ENCODE data around the gene GLB1L2.

Gene GLB1L2

DNA sequence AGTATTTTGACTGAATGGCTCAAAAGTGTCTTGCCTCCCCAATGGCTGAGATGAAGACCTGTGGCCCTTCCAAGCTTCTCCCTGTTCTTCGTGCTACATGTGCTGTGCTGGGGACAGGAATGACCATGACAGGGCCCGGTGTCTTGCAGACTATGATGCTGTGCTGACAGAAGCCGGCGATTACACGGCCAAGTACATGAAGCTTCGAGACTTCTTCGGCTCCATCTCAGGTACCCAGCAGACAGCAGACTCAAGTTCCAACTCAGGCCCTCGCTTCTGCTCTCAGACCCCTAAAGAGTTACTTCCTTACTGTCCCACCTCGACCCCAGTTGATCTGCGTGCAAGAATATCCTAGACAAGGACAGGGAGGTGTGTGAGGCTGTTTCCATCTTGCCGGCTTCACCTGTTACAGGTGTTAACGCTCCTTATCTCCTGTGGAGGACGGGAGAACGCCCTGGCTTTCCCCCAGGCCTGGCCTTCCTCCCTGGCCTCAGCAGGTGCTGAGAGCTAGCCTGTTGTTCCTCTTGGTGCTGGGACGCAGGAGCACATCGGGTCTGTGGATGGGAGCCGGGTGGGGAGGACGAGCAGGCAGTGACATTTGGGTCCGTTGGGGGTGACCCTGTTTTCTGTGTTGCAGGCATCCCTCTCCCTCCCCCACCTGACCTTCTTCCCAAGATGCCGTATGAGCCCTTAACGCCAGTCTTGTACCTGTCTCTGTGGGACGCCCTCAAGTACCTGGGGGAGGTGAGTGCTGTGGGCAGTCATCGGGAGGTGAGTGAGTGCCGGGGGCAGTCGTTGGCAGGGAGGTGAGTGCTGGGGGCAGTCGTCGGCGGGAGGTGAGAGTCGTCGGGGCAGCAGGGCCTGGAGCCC is 38.1 kb downstream of the GLB1L2 start:
- no peak for DNase-seq

DNA sequence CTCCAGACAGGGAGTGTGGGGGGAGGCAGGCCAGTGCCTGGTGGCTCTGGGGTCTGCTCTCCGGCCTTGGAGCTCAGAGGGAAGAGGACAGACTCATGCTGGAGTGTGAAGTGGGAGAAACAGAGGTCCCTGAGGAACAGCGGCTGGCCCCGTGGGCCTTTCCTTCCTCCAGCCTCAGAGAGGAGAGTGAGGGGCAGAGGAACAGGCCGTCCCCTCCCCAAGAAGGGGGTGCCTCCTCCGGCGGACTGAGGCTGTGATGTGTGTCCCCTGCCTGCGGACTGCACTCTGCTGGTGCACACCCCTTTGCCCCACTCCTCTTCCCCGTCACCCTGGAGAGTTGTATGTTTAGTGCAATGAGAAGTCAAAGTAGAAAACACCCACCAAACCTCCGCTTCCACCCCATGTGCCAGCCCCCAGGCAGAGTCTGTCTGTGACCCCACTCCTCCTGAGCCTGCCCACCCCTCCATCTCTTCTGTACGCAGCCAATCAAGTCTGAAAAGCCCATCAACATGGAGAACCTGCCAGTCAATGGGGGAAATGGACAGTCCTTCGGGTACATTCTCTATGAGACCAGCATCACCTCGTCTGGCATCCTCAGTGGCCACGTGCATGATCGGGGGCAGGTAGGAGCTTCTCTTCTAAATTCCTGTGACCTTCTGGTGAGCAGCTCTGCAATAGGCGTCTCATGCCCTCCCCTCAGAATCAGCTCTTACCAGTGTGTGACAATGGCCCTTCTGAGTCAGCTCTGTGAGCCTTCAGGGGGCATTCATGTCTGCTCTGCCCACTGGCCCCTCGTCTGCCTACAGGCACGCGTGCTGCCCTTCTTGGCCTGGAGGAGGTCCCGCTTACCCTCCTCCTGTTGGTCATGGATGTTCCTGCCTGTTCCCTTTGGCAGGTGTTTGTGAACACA is 39.0 kb downstream of the GLB1L2 start:
- DNase-seq, result no peak

DNA sequence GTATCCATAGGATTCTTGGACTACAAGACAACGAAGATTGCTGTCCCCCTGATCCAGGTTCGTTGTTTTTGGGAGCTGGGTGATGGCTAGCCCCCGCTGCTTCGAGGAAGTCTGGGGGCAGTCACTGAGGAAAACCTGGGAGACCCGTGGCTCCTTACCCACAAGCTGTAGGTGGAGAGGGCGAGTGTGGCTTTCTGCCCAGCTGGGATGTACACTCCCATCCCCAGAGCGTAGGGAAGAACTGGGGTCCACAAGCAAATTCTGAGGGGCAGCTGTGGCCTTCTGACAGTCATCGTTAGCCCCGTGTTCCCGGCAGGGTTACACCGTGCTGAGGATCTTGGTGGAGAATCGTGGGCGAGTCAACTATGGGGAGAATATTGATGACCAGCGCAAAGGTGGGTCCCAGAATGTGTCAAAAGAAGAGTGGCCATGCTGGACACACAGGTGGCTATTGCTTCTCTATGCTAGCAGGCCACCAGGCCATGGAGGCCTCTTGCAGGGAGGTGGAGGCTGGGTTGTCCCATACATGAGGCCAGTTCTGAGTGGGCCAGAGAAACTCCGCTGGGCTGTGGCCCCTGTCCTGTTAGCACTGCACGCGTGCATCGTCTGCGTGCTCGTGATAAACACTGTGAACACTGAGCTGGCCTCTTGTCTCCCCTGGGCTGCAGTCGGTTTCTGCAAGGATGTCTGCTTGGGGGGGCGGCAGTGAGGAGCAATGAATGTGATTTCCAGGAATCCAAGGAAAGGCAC is 39.8 kb downstream of the GLB1L2 start:
- DNase-seq, result no peak

DNA sequence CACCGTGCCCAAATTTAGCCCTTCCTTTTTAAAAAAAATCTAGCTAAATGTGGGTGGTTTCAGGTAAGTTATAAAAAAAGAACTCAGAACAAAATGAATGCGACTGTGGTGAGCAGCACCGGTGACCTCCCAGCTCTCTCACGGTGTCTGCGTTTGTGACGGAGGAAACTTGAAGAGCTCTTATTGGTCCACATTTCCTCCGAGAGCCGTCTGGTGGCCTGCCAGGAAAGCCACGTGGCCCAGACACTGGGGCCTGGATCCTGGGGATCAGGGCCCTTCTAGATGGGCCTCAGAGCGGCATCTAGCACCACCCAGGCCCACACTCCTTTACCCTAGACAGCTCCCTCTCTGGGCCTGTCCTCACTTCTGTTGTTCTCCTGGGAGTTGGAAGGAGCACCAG is 40.7 kb downstream of the GLB1L2 start:
- no peak for DNase-seq

DNA sequence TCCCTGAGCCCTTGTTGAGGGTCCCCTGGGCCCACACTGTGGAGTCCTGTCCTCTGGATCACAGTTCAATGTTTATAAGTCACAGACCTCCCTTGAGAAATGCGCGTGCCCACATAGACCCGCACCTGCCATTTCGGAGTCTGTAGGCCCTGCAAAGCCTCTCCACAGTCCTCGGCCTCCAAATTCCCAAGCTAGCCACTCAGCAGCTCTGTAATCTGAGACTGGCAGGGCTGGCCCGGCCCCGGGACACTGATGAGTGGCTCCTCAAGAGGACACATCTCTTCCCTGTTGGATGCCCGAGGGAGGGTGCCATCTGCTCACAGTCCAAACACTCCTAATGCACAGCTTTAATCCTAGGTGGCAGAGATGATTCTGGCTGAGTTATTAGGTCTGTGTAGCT is 41.2 kb downstream of the GLB1L2 start:
- DNase-seq, result no peak

DNA sequence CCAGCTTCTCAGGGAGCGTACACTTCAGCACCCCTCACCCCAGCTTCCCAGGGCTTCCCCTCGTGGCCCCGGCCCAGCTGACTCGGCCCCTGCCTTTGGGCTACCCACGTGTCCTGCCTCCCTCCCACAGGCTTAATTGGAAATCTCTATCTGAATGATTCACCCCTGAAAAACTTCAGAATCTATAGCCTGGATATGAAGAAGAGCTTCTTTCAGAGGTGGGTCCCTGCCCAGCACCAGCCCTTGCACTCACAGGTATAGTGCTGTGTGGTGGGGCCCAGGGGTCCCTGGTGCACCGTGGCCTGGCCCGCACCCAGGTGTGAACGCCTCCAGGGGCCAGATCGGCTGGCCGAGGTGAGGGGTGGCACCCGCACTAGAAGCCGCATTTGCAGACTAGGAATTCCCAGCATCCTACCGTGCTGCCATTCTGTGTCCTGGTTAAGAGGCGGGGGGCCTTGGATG is 41.8 kb downstream of the GLB1L2 start:
- DNase-seq, result no peak

DNA sequence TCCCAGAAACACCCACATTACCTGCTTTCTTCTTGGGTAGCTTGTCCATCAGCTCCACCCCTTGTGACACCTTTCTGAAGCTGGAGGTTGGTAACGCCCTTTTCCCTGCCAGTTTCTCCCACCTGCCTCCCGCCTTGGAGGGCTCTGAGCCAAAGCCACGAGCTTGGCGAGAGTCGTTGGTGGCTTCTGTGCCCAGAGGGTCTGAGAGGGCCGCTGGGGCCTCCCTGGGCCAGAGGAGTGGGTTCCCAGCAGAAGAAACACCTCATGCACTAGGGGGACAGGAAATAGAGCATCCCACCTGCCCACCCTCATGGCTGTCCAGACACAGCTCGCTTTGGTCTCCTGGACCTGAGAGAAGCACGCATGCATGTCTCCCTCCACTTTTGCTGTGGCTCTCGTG is 42.4 kb downstream of the GLB1L2 start:
- no peak for DNase-seq

DNA sequence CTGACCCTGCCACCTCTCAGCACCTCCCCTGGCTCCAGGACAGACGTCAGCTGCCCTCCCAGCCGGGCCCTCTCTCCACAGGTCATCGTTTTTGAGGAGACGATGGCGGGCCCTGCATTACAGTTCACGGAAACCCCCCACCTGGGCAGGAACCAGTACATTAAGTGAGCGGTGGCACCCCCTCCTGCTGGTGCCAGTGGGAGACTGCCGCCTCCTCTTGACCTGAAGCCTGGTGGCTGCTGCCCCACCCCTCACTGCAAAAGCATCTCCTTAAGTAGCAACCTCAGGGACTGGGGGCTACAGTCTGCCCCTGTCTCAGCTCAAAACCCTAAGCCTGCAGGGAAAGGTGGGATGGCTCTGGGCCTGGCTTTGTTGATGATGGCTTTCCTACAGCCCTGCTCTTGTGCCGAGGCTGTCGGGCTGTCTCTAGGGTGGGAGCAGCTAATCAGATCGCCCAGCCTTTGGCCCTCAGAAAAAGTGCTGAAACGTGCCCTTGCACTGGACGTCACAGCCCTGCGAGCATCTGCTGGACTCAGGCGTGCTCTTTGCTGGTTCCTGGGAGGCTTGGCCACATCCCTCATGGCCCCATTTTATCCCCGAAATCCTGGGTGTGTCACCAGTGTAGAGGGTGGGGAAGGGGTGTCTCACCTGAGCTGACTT is 43.2 kb downstream of the GLB1L2 start:
- no peak for DNase-seq

DNA sequence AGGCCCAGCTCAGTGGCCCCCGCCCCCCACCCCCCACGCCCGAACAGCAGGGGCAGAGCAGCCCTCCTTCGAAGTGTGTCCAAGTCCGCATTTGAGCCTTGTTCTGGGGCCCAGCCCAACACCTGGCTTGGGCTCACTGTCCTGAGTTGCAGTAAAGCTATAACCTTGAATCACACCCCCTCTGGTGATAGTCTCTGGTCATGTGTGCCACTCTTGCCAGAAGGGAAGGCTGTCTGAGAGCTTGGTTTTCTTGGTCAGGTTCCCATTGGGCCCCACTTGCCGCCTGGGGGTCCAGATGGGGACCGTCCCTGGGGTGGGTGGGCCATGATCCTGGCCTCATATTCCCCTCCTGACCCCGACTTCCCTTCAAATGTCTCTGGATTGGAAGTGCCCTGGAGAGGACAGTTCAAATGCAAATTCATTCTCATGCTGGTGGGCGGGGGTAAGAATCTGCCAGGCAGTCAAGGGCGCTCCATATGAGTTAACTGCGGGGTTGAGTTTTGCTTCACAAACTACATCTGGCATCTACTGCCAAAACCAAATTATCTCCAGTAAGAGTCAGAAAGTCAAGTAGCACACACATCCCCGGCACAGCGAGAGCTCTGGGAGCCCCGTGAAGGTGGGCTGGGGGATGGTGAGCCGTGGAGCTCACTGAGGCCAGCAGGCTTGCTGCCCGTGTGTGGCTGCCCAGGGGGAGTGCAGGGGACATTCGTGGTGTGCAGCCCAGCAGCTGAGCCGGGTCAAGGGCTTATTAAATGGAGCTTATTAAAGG is 44.5 kb downstream of the GLB1L2 start:
- no peak for DNase-seq

DNA sequence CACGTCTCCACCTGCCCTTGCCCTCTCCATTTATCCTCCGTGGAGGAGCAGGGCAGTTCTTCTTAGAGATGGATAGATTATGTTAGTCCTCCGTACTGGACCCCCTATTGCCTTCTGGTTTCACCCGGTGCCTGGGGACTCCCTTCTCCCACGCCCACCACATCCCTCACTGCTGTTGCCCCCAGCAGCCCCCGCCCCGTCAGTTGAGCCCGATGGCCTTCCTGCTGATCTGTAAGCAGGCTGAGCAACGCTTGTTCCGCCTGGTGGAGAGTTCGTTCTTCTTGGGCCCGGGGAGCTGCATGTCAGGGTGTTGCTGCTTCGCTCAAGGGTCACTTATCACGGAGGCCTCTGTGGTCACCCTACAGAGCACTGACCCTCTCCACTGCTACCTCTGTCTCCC is 46.1 kb downstream of the GLB1L2 start:
- no peak for DNase-seq

DNA sequence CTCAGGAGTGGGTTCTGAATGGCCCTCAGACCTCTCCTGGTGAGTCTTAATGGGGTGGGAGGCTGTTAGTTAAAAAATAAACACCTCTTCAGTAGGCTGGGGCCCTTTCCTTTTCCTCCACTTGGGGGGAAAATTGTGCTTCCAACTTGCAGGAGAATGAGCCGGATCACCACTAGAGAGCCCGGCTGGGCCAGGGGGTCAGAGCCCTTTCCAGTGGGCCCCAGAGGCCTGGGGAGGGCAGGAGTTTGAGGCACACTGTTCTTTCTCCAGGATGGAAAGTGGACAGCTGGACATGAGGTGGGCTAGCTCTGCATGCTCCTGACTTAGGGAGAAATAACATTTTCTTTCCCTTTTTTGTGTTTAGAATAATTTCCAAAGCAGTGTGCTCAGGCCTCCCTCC is 47.5 kb downstream of the GLB1L2 start:
- DNase-seq, result no peak

DNA sequence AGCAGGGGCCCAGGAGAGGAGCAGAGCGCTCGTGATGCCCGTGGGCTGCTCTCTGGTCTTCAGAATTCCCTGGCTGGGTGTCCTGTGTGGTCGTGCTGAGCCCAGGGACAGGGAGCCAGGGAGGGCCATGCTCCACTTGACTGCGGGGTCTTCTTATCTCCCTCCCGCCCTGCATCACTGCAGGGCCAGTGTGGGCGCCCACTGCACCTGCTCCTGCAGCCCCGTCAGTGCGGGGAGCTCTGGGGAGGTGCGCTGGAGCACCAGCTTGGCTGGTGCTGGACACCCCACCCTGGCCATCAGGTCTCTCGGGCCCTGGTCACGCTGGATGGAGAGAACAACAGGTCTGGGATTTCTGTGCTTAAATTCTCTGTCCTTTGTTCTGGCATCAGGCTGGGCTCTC is 48.4 kb downstream of the GLB1L2 start:
- DNase-seq, result no peak

DNA sequence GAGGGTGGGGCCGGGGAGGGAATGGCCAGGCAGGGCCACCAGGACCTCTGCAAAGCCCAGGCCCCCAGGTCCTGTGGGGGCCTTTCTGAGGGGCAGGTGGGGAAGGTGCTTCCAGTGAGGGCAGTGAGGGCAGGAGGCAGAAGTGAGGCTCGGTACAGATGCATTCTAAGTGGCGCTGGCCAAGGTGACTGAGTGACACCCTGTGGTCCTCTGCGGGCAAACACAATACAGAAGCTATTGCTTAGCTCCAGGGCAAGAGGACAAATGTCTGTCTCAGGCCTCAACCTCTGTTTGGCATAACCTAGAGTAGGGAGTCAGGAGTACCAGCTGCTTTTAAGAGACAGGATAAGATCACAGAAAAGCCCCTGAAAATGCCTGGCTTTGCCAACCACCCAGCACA is 49.0 kb downstream of the GLB1L2 start:
- DNase-seq, result no peak

DNA sequence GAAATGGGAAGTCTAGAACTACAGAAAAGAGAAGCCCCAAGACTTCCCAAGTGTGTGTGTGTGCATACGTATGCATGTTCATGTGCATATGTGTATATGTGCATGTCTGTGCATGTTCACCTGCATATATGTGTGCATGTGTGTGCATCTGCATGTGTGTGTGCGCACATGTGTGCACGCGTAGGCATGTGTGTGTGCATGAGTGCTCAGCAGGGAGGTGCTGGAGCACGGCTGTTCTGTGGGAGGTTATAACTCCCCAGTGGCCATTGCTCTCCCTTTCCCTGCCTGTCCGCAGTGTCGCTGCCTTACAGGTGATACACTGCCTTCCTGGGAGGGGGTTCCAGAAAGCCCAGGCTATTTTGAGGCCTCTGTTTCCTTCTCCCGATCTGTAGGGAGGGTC is 50.5 kb downstream of the GLB1L2 start:
- DNase-seq, result no peak

DNA sequence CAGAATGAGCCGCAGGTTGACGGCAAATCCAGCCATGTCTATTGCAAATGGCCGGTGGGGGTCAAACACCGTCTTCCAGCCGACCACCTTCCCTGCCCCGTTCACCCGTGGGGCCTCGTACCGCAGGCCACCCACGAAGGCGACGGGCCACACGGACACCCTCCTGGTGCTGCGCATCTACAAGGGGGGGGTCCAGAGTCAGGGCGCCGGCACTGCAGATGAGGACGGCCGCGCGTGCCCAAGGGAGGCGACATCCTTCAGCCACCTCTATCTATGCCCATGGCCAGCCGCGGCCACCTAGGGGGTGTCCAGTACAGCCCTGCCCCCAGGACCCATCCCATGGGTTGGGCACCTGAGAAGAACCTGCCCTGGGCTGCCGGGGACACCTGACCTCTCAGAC is 51.0 kb downstream of the GLB1L2 start:
- DNase-seq, result no peak

DNA sequence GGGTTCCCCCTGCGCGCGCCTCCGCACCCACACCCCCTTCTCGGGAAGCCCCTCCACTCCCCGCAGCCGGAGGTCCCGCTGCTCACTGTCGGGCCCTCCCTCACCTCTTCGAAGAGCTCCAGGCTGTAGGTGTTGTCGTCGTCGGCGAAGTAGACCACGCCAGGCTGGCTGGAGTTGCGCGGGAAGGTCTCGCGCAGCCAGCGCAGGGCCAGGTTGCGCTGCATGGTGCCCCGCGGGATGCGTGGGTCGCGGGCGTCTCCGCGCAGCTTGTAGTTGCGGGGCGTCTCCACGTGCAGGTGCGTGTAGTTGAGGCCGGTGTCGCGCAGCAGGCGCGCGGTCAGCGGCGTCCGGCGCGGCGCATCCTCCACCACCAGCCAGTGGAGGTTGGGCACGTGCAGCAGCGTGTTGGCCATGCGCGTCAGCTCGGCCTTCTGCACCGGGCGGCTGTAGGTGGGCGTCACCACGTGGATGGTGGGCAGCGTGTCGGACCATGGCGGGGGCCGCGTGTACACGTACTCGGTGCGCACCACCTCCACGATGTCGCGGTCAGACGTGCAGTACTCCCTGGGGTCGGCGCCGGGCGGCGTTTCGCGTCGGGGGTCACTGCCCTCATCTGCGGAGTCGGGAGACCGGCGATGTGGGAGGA is 51.9 kb downstream of the GLB1L2 start:
- no peak for DNase-seq

DNA sequence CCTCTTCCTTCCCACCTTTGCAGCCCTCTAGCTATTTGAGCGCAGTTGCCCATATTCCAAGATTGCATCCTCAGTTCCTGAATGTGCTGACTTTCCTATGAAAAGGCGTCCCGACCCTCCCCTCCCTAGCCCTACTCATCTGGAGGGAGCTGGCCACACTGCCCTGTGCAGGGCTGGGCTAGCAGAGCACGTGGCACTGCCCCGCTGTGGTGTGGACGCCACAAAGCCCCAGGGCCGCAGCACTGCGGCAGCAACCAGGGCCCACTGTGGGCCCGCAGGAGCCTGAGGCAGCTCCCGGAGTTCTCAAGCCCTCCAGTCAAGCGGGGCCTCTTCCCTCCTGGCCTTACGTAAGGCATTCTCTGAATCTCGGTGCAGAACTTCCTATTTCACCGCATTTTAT is 52.6 kb downstream of the GLB1L2 start:
- no peak for DNase-seq

DNA sequence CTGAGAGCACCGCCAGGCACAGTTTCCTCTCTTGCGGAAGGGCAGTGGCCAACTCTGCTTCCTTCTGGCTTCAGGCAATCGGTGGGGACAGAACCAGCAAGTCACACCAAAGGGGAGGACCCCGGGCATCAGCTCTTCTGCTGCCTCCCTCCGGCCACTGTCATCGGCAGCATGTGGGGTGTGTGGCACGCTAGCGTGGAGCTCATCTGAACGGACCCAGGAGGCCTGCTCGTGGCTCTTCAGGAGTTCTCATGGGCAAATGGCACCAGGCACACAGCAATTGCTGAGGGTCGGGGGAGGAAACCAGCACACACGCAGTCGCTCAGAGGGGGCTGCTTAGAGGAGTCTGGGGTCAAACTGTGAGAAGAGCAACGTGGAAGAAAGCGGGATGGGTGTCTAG is 53.4 kb downstream of the GLB1L2 start:
- DNase-seq, result no peak

DNA sequence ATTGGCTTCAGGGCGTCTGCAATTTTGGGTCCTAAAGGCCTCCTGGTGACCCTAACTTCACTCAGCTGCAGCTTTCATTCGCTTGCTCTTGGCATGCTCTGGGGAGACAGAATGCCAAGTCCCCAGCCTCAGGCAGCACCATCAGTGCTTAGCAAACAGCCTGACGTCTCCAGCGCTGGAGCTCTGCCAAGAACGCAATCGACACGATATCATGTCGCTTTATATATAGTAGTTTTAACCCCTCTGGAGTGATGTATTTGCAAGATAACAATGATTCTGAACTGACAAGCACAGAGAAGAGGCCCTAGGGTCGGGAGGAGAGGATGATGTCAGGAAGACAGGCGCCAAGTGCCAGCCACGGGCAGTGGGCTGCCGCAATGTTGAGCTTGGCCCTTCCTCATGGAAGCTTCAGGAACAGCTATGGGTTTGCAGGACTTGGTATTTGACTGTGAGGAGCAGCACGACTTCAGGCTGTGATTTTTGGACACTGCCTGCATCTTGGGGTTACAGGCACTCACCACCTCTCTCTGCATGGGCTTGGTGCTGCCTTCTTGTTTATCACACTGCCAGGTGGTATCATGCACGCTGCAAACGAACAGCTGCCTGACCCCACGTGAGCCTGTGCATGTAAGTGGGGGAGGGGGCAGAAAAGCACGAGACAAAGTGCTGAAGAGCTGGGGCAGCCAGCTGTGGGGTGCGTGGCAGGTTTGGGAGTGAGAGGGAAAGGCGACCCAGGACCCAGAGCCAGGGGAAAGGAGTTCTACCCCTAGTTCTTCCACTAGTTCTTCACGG is 54.2 kb downstream of the GLB1L2 start:
- DNase-seq, result no peak

DNA sequence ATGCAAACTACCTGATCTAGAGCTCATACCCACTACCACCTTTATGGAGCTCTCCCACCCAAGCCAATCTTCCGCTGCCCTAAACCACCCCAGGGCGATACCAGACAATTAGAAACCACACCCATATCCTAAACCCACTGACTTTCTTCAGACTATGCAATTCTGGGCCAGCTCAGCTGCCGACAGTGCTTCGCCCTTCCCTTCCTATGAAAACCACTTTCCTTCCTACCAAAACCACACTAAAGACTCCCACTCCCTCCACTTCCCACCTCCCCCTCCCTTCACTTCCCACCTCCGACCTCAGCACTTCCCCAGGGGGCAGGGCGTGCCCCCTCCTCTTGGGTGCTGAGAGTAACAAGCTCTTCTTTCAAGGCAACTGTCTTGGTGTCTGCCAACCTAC is 55.2 kb downstream of the GLB1L2 start:
- DNase-seq, result peak; percentile 14

DNA sequence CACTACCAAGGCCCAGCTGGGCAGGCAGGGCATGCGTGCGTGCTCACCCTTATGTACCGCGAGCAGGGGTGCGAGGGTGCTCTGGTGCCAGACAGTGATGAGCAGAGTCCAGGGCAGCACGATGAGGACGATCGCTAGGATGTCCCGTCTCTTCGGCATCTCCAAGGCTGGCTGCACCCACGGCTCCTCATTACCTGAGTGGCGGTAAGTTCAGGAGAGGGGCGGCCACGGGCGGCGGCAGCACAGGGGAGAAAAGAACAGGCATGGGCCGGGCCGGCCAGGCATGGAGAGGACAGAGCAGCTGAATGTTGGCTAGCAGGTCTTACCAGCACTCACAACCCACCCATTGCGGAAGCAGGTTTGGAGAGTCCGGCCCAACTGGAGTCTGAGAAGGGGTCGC is 55.7 kb downstream of the GLB1L2 start:
- no peak for DNase-seq
